GM23338 (cell line): ENCODE data around the gene MLLT3. TPM values are rescaled to one million over a fixed set of nuclear protein-coding genes. Genes with fewer than 3 reads are reported as not detected.

Experiments used
- ATAC-seq: fragments of 200-7000 bp; cut with Tn5 transposase; 3 replicates; pipeline ENCODE4 v1.9.1; 2020
- DNase-seq: peaks from one replicate; pipeline ENCODE4 v3.0.0-alpha.2; 2015; ENCODE audit warnings: low spot score
- H2AFZ ChIP-seq: fragments of 200-600 bp; sonication (generic); 2 replicates; pipeline ENCODE4 v1.8.0; 2016; ENCODE audit warnings: antibody characterized with exemption, mild to moderate bottlenecking, moderate library complexity
- H3F3A ChIP-seq: fragments of 200-600 bp; sonication (generic); replicated peaks from 2 replicates; pipeline ENCODE4 v1.8.0; 2017; ENCODE audit warnings: antibody characterized with exemption, mixed run types, low read depth
- H3K27ac ChIP-seq: fragments of 200-600 bp; sonication (generic); 2 replicates; pipeline ENCODE4 v1.6.1; 2016; ENCODE audit warnings: low read depth
- H3K27me3 ChIP-seq: fragments of 200-600 bp; sonication (generic); 2 replicates; pipeline ENCODE4 v1.8.0; 2016; ENCODE audit warnings: mild to moderate bottlenecking, mixed run types, moderate library complexity; ENCODE audit not compliant: insufficient read depth
- H3K36me3 ChIP-seq: fragments of 200-600 bp; sonication (generic); 2 replicates; pipeline ENCODE4 v1.8.0; 2016; ENCODE audit warnings: mild to moderate bottlenecking; ENCODE audit not compliant: insufficient read depth
- H3K4me1 ChIP-seq: fragments of 200-600 bp; sonication (generic); 2 replicates; pipeline ENCODE4 v1.8.0; 2016; ENCODE audit warnings: mild to moderate bottlenecking, moderate library complexity; ENCODE audit not compliant: insufficient read depth
- H3K4me2 ChIP-seq: fragments of 200-600 bp; sonication (generic); 2 replicates; pipeline ENCODE4 v1.7.1; 2017; ENCODE audit warnings: mixed run types
- H3K4me3 ChIP-seq: fragments of 200-600 bp; sonication (generic); 2 replicates; pipeline ENCODE4 v1.6.1; 2016; ENCODE audit warnings: mixed run types
- H3K79me2 ChIP-seq: fragments of 200-600 bp; sonication (generic); replicated peaks from 2 replicates; pipeline ENCODE4 v1.8.0; 2017; ENCODE audit warnings: mild to moderate bottlenecking; ENCODE audit not compliant: insufficient read depth
- H3K9me2 ChIP-seq: fragments of 200-600 bp; sonication (generic); 2 replicates; pipeline ENCODE4 v1.8.0; 2017; ENCODE audit not compliant: insufficient read depth
- H4K20me1 ChIP-seq: fragments of 200-600 bp; sonication (generic); replicated peaks from 2 replicates; pipeline ENCODE4 v1.8.0; 2017; ENCODE audit warnings: mild to moderate bottlenecking; ENCODE audit not compliant: insufficient read depth
- H3K27ac Mint-ChIP-seq: 2 replicates; pipeline ENCODE4 v1.8.0; 2020; ENCODE audit warnings: inconsistent platforms, mild to moderate bottlenecking, moderate library complexity, mixed read lengths
- H3K27me3 Mint-ChIP-seq: 3 replicates; pipeline ENCODE4 v1.8.0; 2022; ENCODE audit warnings: low read depth, mild to moderate bottlenecking, moderate library complexity, mixed read lengths, inconsistent platforms; ENCODE audit not compliant: insufficient read depth, poor library complexity
- H3K36me3 Mint-ChIP-seq: 3 replicates; pipeline ENCODE4 v1.8.0; 2021; ENCODE audit warnings: low read depth, mild to moderate bottlenecking, inconsistent platforms, moderate library complexity, mixed read lengths
- H3K4me1 Mint-ChIP-seq: 3 replicates; pipeline ENCODE4 v1.8.0; 2020; ENCODE audit warnings: mild to moderate bottlenecking, inconsistent platforms, mixed read lengths
- H3K4me3 Mint-ChIP-seq: 3 replicates; pipeline ENCODE4 v1.8.0; 2021; ENCODE audit warnings: moderate library complexity, mild to moderate bottlenecking, inconsistent platforms, mixed read lengths
- H3K9me3 Mint-ChIP-seq: 3 replicates; pipeline ENCODE4 v1.8.0; 2020; ENCODE audit warnings: moderate library complexity, mild to moderate bottlenecking, inconsistent platforms, mixed read lengths
- CREB1 ChIP-seq: fragments of 250-450 bp; sonication (Bioruptor Pico); IDR thresholded peaks from 2 replicates; pipeline ENCODE4 v1.5.0; 2020; ENCODE audit warnings: low read depth, mild to moderate bottlenecking, moderate library complexity
- CTCF ChIP-seq, 2 experiments: fragments of 200-600 bp in 1 of 2; sonication (generic) in 1 of 2; conservative IDR thresholded peaks; 2 replicates each; pipeline versions ENCODE4 v1.5.1 to v1.6.1; 2016 to 2017; ENCODE audit warnings: antibody characterized with exemption in 2 of 2, low read depth in 2 of 2, mild to moderate bottlenecking in 2 of 2, moderate library complexity in 1 of 2
- ETS1 ChIP-seq: IDR thresholded peaks from 2 replicates; pipeline ENCODE4 v1.6.1; 2016; ENCODE audit warnings: antibody characterized with exemption
- EZH2 ChIP-seq: fragments of 200-600 bp; sonication (generic); IDR thresholded peaks from one replicate; pipeline ENCODE4 v1.8.0; 2017; ENCODE audit warnings: antibody characterized with exemption, mild to moderate bottlenecking, low read depth; ENCODE audit not compliant: unreplicated experiment
- EZH2phosphoT487 ChIP-seq: fragments of 200-600 bp; sonication (generic); IDR thresholded peaks from one replicate; pipeline ENCODE4 v1.8.1; 2018; ENCODE audit warnings: antibody characterized with exemption; ENCODE audit not compliant: unreplicated experiment
- JUNB ChIP-seq: IDR thresholded peaks from one replicate; pipeline ENCODE4 v1.6.1; 2016; ENCODE audit warnings: antibody characterized with exemption; ENCODE audit not compliant: unreplicated experiment
- NANOG ChIP-seq: IDR thresholded peaks from 2 replicates; pipeline ENCODE4 v1.6.1; 2016; ENCODE audit warnings: antibody characterized with exemption, borderline replicate concordance
- POLR2AphosphoS5 ChIP-seq: IDR thresholded peaks from 2 replicates; pipeline ENCODE4 v1.6.1; 2016; ENCODE audit warnings: antibody characterized with exemption, low read depth
- STAT1 ChIP-seq: IDR thresholded peaks from one replicate; pipeline ENCODE4 v1.6.1; 2016; ENCODE audit warnings: antibody characterized with exemption; ENCODE audit not compliant: unreplicated experiment
- ZNF114 ChIP-seq: fragments of 250-450 bp; sonication (Bioruptor Pico); IDR thresholded peaks from 2 replicates; pipeline ENCODE4 v1.5.0; 2020; ENCODE audit warnings: mild to moderate bottlenecking, moderate library complexity
- ZNF331 ChIP-seq: fragments of 250-450 bp; sonication (Bioruptor Pico); IDR thresholded peaks from 2 replicates; pipeline ENCODE4 v1.5.0; 2020; ENCODE audit warnings: low read depth, mild to moderate bottlenecking, moderate library complexity
- polyA plus RNA-seq: library from polyadenylated mRNA; unstranded; fragments of >200 nt; fragmentation: Nextera tagmentation; extraction: Ambion mirVana; gene quantifications from 2 replicates; pipeline ENCODE4 v1.2.1, GENCODE V29; 2016
- total RNA-seq: library from RNA; depleted of rRNA; stranded (reverse); fragments of >200 nt; shearing (Covaris generic); gene quantifications from 2 replicates; pipeline ENCODE4 v1.2.3, GENCODE V29; 2014
- TF ChIP-seq, protein P1 (sequence below): IDR thresholded peaks from one replicate; pipeline ENCODE4 v1.6.1; 2018; ENCODE audit warnings: antibody characterized with exemption; ENCODE audit not compliant: unreplicated experiment
- TF ChIP-seq, protein P2 (sequence below): fragments of 250-450 bp; sonication (Bioruptor Pico); IDR thresholded peaks from 2 replicates; pipeline ENCODE4 v1.5.0; 2020; ENCODE audit warnings: mild to moderate bottlenecking, moderate library complexity

MLLT3 gene
- total and polyA plus RNA-seq, 2 experiments from 2014 or later, result 7.5 to 9.5 TPM

GRCh38 chr9:20349568-20349967 lies 272.7 kb downstream of the MLLT3 start:
- Mint-ChIP-seq H3K27me3 (no peaks in the 10 kb centered on the region), H3K9me3 (no peaks in the 10 kb centered on the region), H3K4me3 (no peak overlapping the region), H3K4me1 (peaks cover 31% of the 10 kb centered on the region), H3K36me3 (no peaks in the 10 kb centered on the region), H3K27ac (no peak overlapping the region)
- Histone ChIP-seq H3K4me3 (no peak overlapping the region), H4K20me1 (no peaks in the 10 kb centered on the region), H3K27me3 (no peaks in the 10 kb centered on the region), H3K4me1 (peaks cover 12% of the 10 kb centered on the region), H2AFZ (no peak overlapping the region), H3K36me3 (no peaks in the 10 kb centered on the region), H3K9me2 (no peaks in the 10 kb centered on the region), H3K4me2 (no peak overlapping the region), H3K27ac (no peak overlapping the region), H3F3A (no peaks in the 10 kb centered on the region), H3K79me2 (no peaks in the 10 kb centered on the region)
- DNase-seq, result no peak
- no peak for ATAC-seq
- TF ChIP-seq STAT1 (no peak), ETS1 (no peak), ZNF114 (CRISPR knock-in tag) (no peak), JUNB (no peak), POLR2AphosphoS5 (no peak), CREB1 (CRISPR knock-in tag) (no peak), ZNF331 (CRISPR knock-in tag) (no peak), NANOG (no peak), EZH2 (no peak), EZH2phosphoT487 (no peak), CTCF (conservative IDR thresholded peaks at IDR 0.05; ENCODE audit: low read depth in 2 of 2) (no peak)
- TF ChIP-seq, protein P1, sequence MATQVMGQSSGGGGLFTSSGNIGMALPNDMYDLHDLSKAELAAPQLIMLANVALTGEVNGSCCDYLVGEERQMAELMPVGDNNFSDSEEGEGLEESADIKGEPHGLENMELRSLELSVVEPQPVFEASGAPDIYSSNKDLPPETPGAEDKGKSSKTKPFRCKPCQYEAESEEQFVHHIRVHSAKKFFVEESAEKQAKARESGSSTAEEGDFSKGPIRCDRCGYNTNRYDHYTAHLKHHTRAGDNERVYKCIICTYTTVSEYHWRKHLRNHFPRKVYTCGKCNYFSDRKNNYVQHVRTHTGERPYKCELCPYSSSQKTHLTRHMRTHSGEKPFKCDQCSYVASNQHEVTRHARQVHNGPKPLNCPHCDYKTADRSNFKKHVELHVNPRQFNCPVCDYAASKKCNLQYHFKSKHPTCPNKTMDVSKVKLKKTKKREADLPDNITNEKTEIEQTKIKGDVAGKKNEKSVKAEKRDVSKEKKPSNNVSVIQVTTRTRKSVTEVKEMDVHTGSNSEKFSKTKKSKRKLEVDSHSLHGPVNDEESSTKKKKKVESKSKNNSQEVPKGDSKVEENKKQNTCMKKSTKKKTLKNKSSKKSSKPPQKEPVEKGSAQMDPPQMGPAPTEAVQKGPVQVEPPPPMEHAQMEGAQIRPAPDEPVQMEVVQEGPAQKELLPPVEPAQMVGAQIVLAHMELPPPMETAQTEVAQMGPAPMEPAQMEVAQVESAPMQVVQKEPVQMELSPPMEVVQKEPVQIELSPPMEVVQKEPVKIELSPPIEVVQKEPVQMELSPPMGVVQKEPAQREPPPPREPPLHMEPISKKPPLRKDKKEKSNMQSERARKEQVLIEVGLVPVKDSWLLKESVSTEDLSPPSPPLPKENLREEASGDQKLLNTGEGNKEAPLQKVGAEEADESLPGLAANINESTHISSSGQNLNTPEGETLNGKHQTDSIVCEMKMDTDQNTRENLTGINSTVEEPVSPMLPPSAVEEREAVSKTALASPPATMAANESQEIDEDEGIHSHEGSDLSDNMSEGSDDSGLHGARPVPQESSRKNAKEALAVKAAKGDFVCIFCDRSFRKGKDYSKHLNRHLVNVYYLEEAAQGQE, result no peak
- TF ChIP-seq, protein P2, sequence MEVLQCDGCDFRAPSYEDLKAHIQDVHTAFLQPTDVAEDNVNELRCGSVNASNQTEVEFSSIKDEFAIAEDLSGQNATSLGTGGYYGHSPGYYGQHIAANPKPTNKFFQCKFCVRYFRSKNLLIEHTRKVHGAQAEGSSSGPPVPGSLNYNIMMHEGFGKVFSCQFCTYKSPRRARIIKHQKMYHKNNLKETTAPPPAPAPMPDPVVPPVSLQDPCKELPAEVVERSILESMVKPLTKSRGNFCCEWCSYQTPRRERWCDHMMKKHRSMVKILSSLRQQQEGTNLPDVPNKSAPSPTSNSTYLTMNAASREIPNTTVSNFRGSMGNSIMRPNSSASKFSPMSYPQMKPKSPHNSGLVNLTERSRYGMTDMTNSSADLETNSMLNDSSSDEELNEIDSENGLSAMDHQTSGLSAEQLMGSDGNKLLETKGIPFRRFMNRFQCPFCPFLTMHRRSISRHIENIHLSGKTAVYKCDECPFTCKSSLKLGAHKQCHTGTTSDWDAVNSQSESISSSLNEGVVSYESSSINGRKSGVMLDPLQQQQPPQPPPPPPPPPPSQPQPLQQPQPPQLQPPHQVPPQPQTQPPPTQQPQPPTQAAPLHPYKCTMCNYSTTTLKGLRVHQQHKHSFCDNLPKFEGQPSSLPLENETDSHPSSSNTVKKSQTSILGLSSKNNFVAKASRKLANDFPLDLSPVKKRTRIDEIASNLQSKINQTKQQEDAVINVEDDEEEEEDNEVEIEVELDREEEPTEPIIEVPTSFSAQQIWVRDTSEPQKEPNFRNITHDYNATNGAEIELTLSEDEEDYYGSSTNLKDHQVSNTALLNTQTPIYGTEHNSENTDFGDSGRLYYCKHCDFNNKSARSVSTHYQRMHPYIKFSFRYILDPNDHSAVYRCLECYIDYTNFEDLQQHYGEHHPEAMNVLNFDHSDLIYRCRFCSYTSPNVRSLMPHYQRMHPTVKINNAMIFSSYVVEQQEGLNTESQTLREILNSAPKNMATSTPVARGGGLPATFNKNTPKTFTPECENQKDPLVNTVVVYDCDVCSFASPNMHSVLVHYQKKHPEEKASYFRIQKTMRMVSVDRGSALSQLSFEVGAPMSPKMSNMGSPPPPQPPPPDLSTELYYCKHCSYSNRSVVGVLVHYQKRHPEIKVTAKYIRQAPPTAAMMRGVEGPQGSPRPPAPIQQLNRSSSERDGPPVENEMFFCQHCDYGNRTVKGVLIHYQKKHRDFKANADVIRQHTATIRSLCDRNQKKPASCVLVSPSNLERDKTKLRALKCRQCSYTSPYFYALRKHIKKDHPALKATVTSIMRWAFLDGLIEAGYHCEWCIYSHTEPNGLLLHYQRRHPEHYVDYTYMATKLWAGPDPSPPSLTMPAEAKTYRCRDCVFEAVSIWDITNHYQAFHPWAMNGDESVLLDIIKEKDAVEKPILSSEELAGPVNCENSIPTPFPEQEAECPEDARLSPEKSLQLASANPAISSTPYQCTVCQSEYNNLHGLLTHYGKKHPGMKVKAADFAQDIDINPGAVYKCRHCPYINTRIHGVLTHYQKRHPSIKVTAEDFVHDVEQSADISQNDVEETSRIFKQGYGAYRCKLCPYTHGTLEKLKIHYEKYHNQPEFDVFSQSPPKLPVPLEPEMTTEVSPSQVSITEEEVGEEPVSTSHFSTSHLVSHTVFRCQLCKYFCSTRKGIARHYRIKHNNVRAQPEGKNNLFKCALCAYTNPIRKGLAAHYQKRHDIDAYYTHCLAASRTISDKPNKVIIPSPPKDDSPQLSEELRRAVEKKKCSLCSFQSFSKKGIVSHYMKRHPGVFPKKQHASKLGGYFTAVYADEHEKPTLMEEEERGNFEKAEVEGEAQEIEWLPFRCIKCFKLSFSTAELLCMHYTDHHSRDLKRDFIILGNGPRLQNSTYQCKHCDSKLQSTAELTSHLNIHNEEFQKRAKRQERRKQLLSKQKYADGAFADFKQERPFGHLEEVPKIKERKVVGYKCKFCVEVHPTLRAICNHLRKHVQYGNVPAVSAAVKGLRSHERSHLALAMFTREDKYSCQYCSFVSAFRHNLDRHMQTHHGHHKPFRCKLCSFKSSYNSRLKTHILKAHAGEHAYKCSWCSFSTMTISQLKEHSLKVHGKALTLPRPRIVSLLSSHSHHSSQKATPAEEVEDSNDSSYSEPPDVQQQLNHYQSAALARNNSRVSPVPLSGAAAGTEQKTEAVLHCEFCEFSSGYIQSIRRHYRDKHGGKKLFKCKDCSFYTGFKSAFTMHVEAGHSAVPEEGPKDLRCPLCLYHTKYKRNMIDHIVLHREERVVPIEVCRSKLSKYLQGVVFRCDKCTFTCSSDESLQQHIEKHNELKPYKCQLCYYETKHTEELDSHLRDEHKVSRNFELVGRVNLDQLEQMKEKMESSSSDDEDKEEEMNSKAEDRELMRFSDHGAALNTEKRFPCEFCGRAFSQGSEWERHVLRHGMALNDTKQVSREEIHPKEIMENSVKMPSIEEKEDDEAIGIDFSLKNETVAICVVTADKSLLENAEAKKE (CRISPR knock-in tag), result no peak
